Measurements from ENCODE around the gene FAH. TPM values are rescaled to one million over a fixed set of nuclear protein-coding genes. Genes with fewer than 3 reads are reported as not detected.

The FAH gene
- total RNA-seq, 1 donor from 2014 or later = 21.9 TPM

- no peak for DNase-seq (ENCODE audit: low read depth)
- no peak for TF ChIP-seq EZH2 (IDR thresholded peaks at IDR 0.05; ENCODE audit: insufficient read depth, low read length)
- TF ChIP-seq, protein P1, sequence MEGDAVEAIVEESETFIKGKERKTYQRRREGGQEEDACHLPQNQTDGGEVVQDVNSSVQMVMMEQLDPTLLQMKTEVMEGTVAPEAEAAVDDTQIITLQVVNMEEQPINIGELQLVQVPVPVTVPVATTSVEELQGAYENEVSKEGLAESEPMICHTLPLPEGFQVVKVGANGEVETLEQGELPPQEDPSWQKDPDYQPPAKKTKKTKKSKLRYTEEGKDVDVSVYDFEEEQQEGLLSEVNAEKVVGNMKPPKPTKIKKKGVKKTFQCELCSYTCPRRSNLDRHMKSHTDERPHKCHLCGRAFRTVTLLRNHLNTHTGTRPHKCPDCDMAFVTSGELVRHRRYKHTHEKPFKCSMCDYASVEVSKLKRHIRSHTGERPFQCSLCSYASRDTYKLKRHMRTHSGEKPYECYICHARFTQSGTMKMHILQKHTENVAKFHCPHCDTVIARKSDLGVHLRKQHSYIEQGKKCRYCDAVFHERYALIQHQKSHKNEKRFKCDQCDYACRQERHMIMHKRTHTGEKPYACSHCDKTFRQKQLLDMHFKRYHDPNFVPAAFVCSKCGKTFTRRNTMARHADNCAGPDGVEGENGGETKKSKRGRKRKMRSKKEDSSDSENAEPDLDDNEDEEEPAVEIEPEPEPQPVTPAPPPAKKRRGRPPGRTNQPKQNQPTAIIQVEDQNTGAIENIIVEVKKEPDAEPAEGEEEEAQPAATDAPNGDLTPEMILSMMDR (IDR thresholded peaks at IDR 0.05; ENCODE audit: insufficient read depth, low read depth, low read length) = no peak
These were observed 59.2 kb downstream of the FAH start for GRCh38 chr15:80211976-80212375.

GRCh38 chr15:80214910-80215309 is 62.1 kb downstream of the FAH start:
- H4K20me1 ChIP-seq (ENCODE audit: insufficient read depth, low read length) = no peaks in the 10 kb centered on the region
- no peak overlapping the region for H3K4me3 ChIP-seq (ENCODE audit: insufficient read depth, low read depth, low read length)
- H3K27me3 ChIP-seq (ENCODE audit: insufficient read depth, low read length) = no peaks in the 10 kb centered on the region
- no peak overlapping the region for H3K27ac ChIP-seq (ENCODE audit: low read depth, low read length)
- H3K79me2 ChIP-seq (ENCODE audit: insufficient read depth, low read length) = no peaks in the 10 kb centered on the region
- no peak for DNase-seq (ENCODE audit: low read depth)
- Mint-ChIP-seq H3K9me3 (ENCODE audit: unreplicated experiment) (peaks cover 3% of the 10 kb centered on the region), H3K27me3 (ENCODE audit: low read depth, unreplicated experiment) (peaks cover 2% of the 10 kb centered on the region), H3K36me3 (ENCODE audit: low read depth, unreplicated experiment) (no peaks in the 10 kb centered on the region), H3K27ac (ENCODE audit: unreplicated experiment) (no peak overlapping the region), H3K4me3 (ENCODE audit: unreplicated experiment) (no peak overlapping the region), H3K4me1 (ENCODE audit: low read depth, unreplicated experiment) (no peaks in the 10 kb centered on the region)
- no peaks in the 10 kb centered on the region for H3K9me3 ChIP-seq (ENCODE audit: insufficient read depth, low read depth, low read length)
- no peak for TF ChIP-seq EZH2 (IDR thresholded peaks at IDR 0.05; ENCODE audit: insufficient read depth, low read length)
- TF ChIP-seq, protein P1 (IDR thresholded peaks at IDR 0.05; ENCODE audit: insufficient read depth, low read depth, low read length) = no peak
- H3K36me3 ChIP-seq (ENCODE audit: insufficient read depth, low read length) = no peaks in the 10 kb centered on the region
- H2AFZ ChIP-seq (ENCODE audit: low read depth, low read length) = no peak overlapping the region
- H3K4me1 ChIP-seq (ENCODE audit: insufficient read depth, low read length) = no peaks in the 10 kb centered on the region
- H3K4me2 ChIP-seq (ENCODE audit: low read length) = no peak overlapping the region
- no peak overlapping the region for H3K9ac ChIP-seq (ENCODE audit: low read length)
- FAIRE-seq = no peak

More at GRCh38 chr15:80211976-80212375, 59.2 kb downstream of the FAH start:
- Mint-ChIP-seq H3K27me3 (ENCODE audit: low read depth, unreplicated experiment) (peaks cover 2% of the 10 kb centered on the region), H3K9me3 (ENCODE audit: unreplicated experiment) (peaks cover 3% of the 10 kb centered on the region), H3K4me3 (ENCODE audit: unreplicated experiment) (no peak overlapping the region), H3K4me1 (ENCODE audit: low read depth, unreplicated experiment) (no peaks in the 10 kb centered on the region), H3K27ac (ENCODE audit: unreplicated experiment) (no peak overlapping the region), H3K36me3 (ENCODE audit: low read depth, unreplicated experiment) (no peaks in the 10 kb centered on the region)
- H3K27ac ChIP-seq (ENCODE audit: low read depth, low read length) = no peak overlapping the region
- H3K4me1 ChIP-seq (ENCODE audit: insufficient read depth, low read length) = no peaks in the 10 kb centered on the region
- no peak overlapping the region for H3K4me3 ChIP-seq (ENCODE audit: insufficient read depth, low read depth, low read length)
- no peak for FAIRE-seq
- no peak overlapping the region for H3K9ac ChIP-seq (ENCODE audit: low read length)
- no peaks in the 10 kb centered on the region for H3K36me3 ChIP-seq (ENCODE audit: insufficient read depth, low read length)
- H3K27me3 ChIP-seq (ENCODE audit: insufficient read depth, low read length) = no peaks in the 10 kb centered on the region
- H3K4me2 ChIP-seq (ENCODE audit: low read length) = no peak overlapping the region
- H3K79me2 ChIP-seq (ENCODE audit: insufficient read depth, low read length) = no peaks in the 10 kb centered on the region
- no peaks in the 10 kb centered on the region for H3K9me3 ChIP-seq (ENCODE audit: insufficient read depth, low read depth, low read length)
- H2AFZ ChIP-seq (ENCODE audit: low read depth, low read length) = no peak overlapping the region
- no peaks in the 10 kb centered on the region for H4K20me1 ChIP-seq (ENCODE audit: insufficient read depth, low read length)

DNA sequence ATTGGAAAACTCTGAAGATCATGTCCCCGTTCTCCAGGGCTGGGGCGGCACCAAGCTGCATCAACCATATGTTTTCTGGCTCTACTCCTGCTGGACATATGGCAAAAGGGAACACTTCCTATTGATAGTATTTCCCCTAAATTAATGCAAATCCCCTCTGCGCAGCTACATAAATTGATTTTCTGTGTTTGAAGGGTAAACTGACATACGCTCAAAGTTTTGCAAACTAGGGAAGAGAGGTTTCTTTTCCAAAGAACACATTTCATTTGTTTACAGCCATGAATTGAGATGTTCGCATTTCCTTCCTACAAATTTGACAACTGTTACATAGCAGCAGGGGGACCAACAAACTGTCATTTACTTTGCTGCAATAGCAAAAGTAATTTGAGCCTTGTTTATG is 63.3 kb downstream of the FAH start:
- H3K36me3 ChIP-seq (ENCODE audit: insufficient read depth, low read length) = no peaks in the 10 kb centered on the region
- H3K4me2 ChIP-seq (ENCODE audit: low read length) = no peak overlapping the region
- Mint-ChIP-seq H3K36me3 (ENCODE audit: low read depth, unreplicated experiment) (no peaks in the 10 kb centered on the region), H3K4me3 (ENCODE audit: unreplicated experiment) (no peak overlapping the region), H3K27ac (ENCODE audit: unreplicated experiment) (no peak overlapping the region), H3K4me1 (ENCODE audit: low read depth, unreplicated experiment) (no peaks in the 10 kb centered on the region), H3K9me3 (ENCODE audit: unreplicated experiment) (peaks cover 3% of the 10 kb centered on the region), H3K27me3 (ENCODE audit: low read depth, unreplicated experiment) (no peaks in the 10 kb centered on the region)
- FAIRE-seq = no peak
- no peaks in the 10 kb centered on the region for H3K4me1 ChIP-seq (ENCODE audit: insufficient read depth, low read length)
- H2AFZ ChIP-seq (ENCODE audit: low read depth, low read length) = no peak overlapping the region
- no peak for DNase-seq (ENCODE audit: low read depth)
- H3K27ac ChIP-seq (ENCODE audit: low read depth, low read length) = no peak overlapping the region
- H3K79me2 ChIP-seq (ENCODE audit: insufficient read depth, low read length) = no peaks in the 10 kb centered on the region
- H4K20me1 ChIP-seq (ENCODE audit: insufficient read depth, low read length) = no peaks in the 10 kb centered on the region
- no peaks in the 10 kb centered on the region for H3K9me3 ChIP-seq (ENCODE audit: insufficient read depth, low read depth, low read length)
- no peak overlapping the region for H3K4me3 ChIP-seq (ENCODE audit: insufficient read depth, low read depth, low read length)
- H3K9ac ChIP-seq (ENCODE audit: low read length) = no peak overlapping the region
- no peaks in the 10 kb centered on the region for H3K27me3 ChIP-seq (ENCODE audit: insufficient read depth, low read length)
- TF ChIP-seq, protein P1 (IDR thresholded peaks at IDR 0.05; ENCODE audit: insufficient read depth, low read depth, low read length) = no peak
- TF ChIP-seq EZH2 (IDR thresholded peaks at IDR 0.05; ENCODE audit: insufficient read depth, low read length) = no peak

Measured in astrocyte (in vitro differentiated cells and primary cell).